Measurements from ENCODE around the gene USP26.
"Not testable (repeated sequence)": the region's sequence is repeated elsewhere in the genome, so short reads cannot be mapped to it uniquely, and the experiment has no call there.

USP26 gene

DNA sequence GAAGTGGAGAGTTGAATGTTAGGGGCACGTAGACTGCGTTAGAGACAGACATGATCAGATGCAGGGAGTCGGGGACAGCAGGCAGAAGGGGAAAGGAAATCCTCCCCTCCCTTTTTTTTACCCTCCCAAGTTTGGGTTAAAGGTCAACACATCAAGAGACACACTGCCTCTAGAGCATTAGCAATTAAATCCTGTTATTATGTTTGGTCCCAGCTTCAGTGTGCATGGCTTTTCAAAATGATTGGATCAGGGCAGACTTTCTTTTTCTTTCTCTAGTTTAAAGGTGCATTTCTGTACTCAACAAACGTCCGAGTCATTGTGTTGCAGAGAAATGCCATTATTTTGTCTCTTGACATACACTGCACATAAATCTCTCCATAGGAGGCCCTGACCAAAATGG, 63.9 kb downstream of the USP26 start:
- no peak for DNase-seq

- DNase-seq, result no peak
Observed at GRCh38 chrX:133018229-133018628, 78.7 kb downstream of the USP26 start.

- no peak for DNase-seq
Observed at GRCh38 chrX:133007458-133007857, 89.5 kb downstream of the USP26 start.

- no peak for DNase-seq
Observed at GRCh38 chrX:133005616-133006015, 91.3 kb downstream of the USP26 start.

GRCh38 chrX:133005042-133005441, 91.9 kb downstream of the USP26 start:
- no peak for DNase-seq

- DNase-seq, result no peak
Observed at GRCh38 chrX:132999209-132999608, 97.7 kb downstream of the USP26 start.

DNA sequence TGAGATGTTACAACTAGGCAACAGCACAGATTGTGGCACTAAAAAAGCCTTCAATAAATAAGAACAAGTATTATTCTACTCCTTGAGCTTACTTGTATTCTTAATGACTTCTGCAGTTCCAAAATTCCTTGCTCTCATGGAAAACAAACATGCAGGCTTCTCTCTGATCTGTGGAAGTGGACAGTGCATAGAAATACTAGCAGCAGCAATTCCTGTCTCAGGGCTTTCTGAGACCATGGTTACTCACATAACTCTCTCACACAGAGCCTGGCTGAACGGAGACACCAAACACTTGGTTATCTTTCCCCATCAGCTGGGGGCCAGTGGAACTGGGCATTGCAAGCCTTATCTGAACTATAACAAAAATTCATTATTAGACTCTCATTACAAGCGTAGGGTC, 106.1 kb downstream of the USP26 start:
- DNase-seq, result no peak

- no peak for DNase-seq
Observed at GRCh38 chrX:132986556-132986955, 110.4 kb downstream of the USP26 start.

- DNase-seq, result no peak
Observed at GRCh38 chrX:132984058-132984650, 112.8 kb downstream of the USP26 start.

- DNase-seq, result no peak
Observed at GRCh38 chrX:132983496-132983895, 113.4 kb downstream of the USP26 start.

DNA sequence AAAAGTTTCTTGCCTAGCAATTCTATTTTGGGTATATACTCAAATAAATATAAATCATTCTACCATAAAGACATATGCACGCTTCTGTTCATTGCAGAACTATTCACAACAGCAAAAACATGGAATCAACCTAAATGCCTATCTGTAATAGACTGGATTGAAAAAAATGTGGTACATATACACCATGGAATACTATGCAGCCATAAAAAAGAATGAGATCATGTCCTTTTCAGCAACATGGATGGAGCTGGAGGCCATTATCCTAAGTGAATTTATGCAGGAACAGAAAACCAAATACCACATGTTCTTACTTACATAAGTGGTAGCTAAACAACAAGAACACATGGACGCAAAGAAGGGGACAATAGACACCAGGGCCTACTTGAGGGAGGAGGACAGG, 116.9 kb downstream of the USP26 start:
- not testable (repeated sequence) for DNase-seq

Measured in activated T-cell treated with anti-CD3 and anti-CD28 coated beads for 4 hours (primary cell).